ENCODE measurements around the gene AGMO.

DNA sequence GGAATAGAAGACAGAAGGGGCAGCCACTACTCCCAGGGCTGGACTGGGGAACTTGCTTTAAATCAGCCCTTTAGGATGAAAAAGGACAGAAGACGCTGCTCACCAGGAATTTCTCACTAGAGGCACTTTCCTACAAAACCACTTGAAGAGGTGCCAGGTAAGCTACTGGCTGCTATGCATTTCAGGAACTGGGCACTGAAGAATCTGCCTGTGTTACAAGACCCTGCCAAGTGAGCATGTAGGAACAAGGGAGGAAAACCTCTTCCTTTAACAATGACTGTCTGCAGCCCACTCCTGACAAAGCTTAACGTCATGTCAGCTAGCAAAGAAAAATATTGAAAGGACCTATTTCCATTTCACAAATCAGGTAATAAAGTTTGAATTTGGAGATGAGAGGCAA, 5.8 kb upstream of the AGMO start:
- TF ChIP-seq CTCF (IDR thresholded peaks at IDR 0.05) = no peak
- no peak for TF ChIP-seq TCF7L2 (IDR thresholded peaks at IDR 0.05; ENCODE audit: low read depth, low read length)
- TF ChIP-seq REST (IDR thresholded peaks at IDR 0.05; ENCODE audit: insufficient read depth in 1 of 2, low read depth in 2 of 2, low read length in 1 of 2) = no peak

Measured in Panc1 (cell line).